Adrenal gland (tissue), 5 donors: ENCODE data around the gene ABHD10.

ENCODE experiments used
- CTCF ChIP-seq, 6 experiments: fragments of 450-650 bp in 4 of 6; fragments of 200-600 bp in 2 of 6; sonication (generic) in 1 of 6; IDR thresholded peaks; 1 replicate in 5 of 6; 2 replicates in 1 of 6; pipeline versions ENCODE4 v1.5.1 to v1.8.0; 2016 to 2021; ENCODE audit warnings: antibody characterized with exemption in 6 of 6, mild to moderate bottlenecking in 2 of 6, moderate library complexity in 1 of 6
- POLR2A ChIP-seq, 2 donors: fragments of 450-650 bp; IDR thresholded peaks; one replicate each; pipeline ENCODE4 v1.6.1; 2017; ENCODE audit warnings: antibody characterized with exemption in 2 of 2, mild to moderate bottlenecking in 2 of 2, moderate library complexity in 1 of 2
- donor health status: DM: no; HTN: no; CAD: no.

GRCh38 chr3:112035241-112035640, 56.4 kb downstream of the ABHD10 start:
- TF ChIP-seq CTCF (IDR thresholded peaks at IDR 0.05), result no peak
- TF ChIP-seq POLR2A (IDR thresholded peaks at IDR 0.05), result no peak
